ENCODE data around the gene RIC3.

RIC3 gene

GRCh38 chr11:8103909-8104308 lies 64.9 kb downstream of the RIC3 start:
- DNase-seq (ENCODE audit: low spot score) (no peak), FAIRE-seq (no peak)

- no peak for DNase-seq (ENCODE audit: low spot score)
- FAIRE-seq = no peak
Measured at GRCh38 chr11:8102965-8103364, 65.9 kb downstream of the RIC3 start.

GRCh38 chr11:8102296-8102915 lies 66.4 kb downstream of the RIC3 start:
- no peak for DNase-seq (ENCODE audit: low spot score)
- no peak for FAIRE-seq

GRCh38 chr11:8101421-8101820 lies 67.4 kb downstream of the RIC3 start:
- no peak for FAIRE-seq

GRCh38 chr11:8100605-8101004 lies 68.2 kb downstream of the RIC3 start:
- DNase-seq (ENCODE audit: low spot score) (no peak), FAIRE-seq (no peak)

More at GRCh38 chr11:8101421-8101820, 67.4 kb downstream of the RIC3 start:
- DNase-seq (ENCODE audit: low spot score) = no peak

GRCh38 chr11:8100158-8100557 lies 68.7 kb downstream of the RIC3 start:
- DNase-seq (ENCODE audit: low spot score) (no peak), FAIRE-seq (no peak)

GRCh38 chr11:8099291-8099899 lies 69.4 kb downstream of the RIC3 start:
- FAIRE-seq (no peak), DNase-seq (ENCODE audit: low spot score) (peak; percentile 25)

GRCh38 chr11:8098879-8099278 lies 69.9 kb downstream of the RIC3 start:
- DNase-seq (ENCODE audit: low spot score) (no peak), FAIRE-seq (no peak)

GRCh38 chr11:8098361-8098760 lies 70.5 kb downstream of the RIC3 start:
- no peak for FAIRE-seq

GRCh38 chr11:8097926-8098325 lies 70.9 kb downstream of the RIC3 start:
- FAIRE-seq (no peak), DNase-seq (ENCODE audit: low spot score) (no peak)

More at GRCh38 chr11:8098361-8098760, 70.5 kb downstream of the RIC3 start:
- no peak for DNase-seq (ENCODE audit: low spot score)

GRCh38 chr11:8097468-8097867 lies 71.4 kb downstream of the RIC3 start:
- no peak for FAIRE-seq
- no peak for DNase-seq (ENCODE audit: low spot score)

- DNase-seq (ENCODE audit: low spot score) = no peak
- no peak for FAIRE-seq
Measured at GRCh38 chr11:8097062-8097461, 71.8 kb downstream of the RIC3 start.

GRCh38 chr11:8096575-8096974 lies 72.2 kb downstream of the RIC3 start:
- DNase-seq (ENCODE audit: low spot score) (no peak), FAIRE-seq (no peak)

- FAIRE-seq (no peak), DNase-seq (ENCODE audit: low spot score) (no peak)
Measured at GRCh38 chr11:8095806-8096522, 72.9 kb downstream of the RIC3 start.

GRCh38 chr11:8095371-8095770 lies 73.5 kb downstream of the RIC3 start:
- FAIRE-seq (no peak), DNase-seq (ENCODE audit: low spot score) (no peak)

- peak; percentile 5 for DNase-seq (ENCODE audit: low spot score)
- FAIRE-seq = no peak
Measured at GRCh38 chr11:8094656-8095055, 74.2 kb downstream of the RIC3 start.

GRCh38 chr11:8093931-8094575 lies 74.8 kb downstream of the RIC3 start:
- DNase-seq (ENCODE audit: low spot score) (no peak), FAIRE-seq (no peak)

- DNase-seq (ENCODE audit: low spot score) = peak; percentile 43
- FAIRE-seq = no peak
Measured at GRCh38 chr11:8092587-8093424, 76.0 kb downstream of the RIC3 start.

GRCh38 chr11:8091721-8092120 lies 77.1 kb downstream of the RIC3 start:
- FAIRE-seq = no peak
- DNase-seq (ENCODE audit: low spot score) = no peak

- DNase-seq (ENCODE audit: low spot score) (no peak), FAIRE-seq (no peak)
Measured at GRCh38 chr11:8090756-8091155, 78.1 kb downstream of the RIC3 start.

GRCh38 chr11:8089791-8090510 lies 78.9 kb downstream of the RIC3 start:
- DNase-seq (ENCODE audit: low spot score) (no peak), FAIRE-seq (no peak)
